Gastrocnemius medialis (tissue), 4 donors: Measurements from ENCODE around the gene ROBO1.

ENCODE experiments used
- POLR2A ChIP-seq, 2 donors: fragments of 450-650 bp; IDR thresholded peaks; one replicate each; pipeline ENCODE4 v1.6.1; 2017; ENCODE audit warnings: antibody characterized with exemption in 2 of 2, mild to moderate bottlenecking in 2 of 2, moderate library complexity in 2 of 2
- TF ChIP-seq, protein P1 (sequence below), 5 experiments: fragments of 450-650 bp in 3 of 5; fragments of 200-600 bp in 2 of 5; sonication (generic) in 2 of 5; IDR thresholded peaks in 4 of 5; conservative IDR thresholded peaks in 1 of 5; 1 replicate in 4 of 5; 2 replicates in 1 of 5; pipeline ENCODE4 v1.5.1; 2016 to 2019; ENCODE audit warnings: antibody characterized with exemption in 5 of 5, mild to moderate bottlenecking in 3 of 5, moderate library complexity in 3 of 5

DNA sequence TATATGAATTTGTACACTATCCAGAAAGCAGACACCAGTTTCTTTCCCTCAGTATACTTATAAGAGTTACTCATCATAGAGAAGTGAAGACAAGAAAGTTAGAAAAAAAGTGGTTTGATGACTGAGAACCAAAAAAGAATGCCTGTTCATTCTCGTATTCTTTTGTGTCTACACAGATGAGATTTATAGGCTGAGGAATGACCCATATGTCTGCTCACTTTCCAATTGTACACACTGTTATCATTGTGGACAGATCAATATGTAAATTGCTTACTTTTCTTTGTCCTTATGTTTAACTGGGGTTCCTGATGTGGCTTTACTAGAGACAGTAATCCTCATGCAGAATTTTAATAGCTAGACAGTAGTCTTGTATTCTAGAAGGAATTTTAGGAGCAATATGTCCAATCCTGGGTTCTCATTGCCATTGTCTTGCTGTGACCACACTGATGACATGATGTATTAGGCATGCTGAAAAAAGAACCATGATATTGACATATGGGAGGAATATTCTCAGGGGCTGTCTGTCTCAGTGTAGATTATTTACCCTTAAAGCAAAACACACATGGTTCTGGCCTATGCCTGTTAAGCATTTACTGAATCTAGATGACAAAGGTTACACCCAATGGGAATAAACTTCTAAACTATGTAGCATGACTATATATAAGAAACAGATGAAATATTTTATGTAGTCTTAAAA lies 669.7 kb downstream of the ROBO1 start:
- TF ChIP-seq, protein P1, sequence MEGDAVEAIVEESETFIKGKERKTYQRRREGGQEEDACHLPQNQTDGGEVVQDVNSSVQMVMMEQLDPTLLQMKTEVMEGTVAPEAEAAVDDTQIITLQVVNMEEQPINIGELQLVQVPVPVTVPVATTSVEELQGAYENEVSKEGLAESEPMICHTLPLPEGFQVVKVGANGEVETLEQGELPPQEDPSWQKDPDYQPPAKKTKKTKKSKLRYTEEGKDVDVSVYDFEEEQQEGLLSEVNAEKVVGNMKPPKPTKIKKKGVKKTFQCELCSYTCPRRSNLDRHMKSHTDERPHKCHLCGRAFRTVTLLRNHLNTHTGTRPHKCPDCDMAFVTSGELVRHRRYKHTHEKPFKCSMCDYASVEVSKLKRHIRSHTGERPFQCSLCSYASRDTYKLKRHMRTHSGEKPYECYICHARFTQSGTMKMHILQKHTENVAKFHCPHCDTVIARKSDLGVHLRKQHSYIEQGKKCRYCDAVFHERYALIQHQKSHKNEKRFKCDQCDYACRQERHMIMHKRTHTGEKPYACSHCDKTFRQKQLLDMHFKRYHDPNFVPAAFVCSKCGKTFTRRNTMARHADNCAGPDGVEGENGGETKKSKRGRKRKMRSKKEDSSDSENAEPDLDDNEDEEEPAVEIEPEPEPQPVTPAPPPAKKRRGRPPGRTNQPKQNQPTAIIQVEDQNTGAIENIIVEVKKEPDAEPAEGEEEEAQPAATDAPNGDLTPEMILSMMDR (IDR thresholded peaks at IDR 0.05 in 4 of 5, conservative IDR thresholded peaks at IDR 0.05 in 1 of 5): no peak
- no peak for TF ChIP-seq POLR2A (IDR thresholded peaks at IDR 0.05)
